ENCODE data around the gene MAP6D1.
"Not testable (repeated sequence)": the region's sequence is repeated elsewhere in the genome, so short reads cannot be mapped to it uniquely, and the experiment has no call there.

Gene MAP6D1

DNA sequence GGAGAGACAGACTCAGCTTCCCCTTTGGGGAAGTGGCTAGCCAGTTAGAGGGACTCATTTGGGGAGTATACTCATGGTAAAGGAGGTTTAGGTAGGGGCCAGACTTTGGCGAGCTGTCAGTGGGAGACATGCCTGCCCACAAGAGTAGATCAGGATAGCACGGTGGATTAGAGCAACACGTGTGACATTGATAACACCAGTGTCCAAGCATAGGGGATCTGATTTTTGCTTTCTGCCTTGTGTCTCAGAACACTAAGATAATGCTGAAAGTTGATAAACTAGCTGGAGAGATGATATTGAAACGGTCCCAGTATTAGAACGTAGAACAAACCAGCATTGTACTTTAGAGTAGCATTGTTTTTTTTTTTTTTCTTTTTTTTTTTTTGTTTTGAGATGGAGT lies 25.9 kb downstream of the MAP6D1 start:
- no peak for DNase-seq (ENCODE audit: low read depth, low spot score)

DNA sequence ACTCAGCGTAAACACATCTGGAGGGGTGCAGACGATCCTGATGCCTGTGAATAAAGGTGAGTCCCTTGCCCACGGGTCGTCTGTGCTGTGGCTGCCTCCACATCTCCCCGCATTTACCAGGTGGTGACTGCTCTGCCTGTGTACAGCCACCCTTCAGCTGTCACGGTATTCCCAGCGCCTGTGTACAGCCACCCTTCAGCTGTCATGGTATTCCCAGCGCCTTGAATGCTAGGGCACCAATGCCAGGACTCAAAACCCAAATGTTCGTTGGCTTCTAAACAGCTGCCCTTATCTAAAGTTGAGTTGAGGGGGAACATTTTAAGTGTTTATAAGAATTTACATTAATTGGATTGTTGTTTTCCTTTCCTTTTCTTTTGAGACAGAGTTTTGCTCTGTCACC lies 27.4 kb downstream of the MAP6D1 start:
- DNase-seq (ENCODE audit: low read depth, low spot score), result no peak

DNA sequence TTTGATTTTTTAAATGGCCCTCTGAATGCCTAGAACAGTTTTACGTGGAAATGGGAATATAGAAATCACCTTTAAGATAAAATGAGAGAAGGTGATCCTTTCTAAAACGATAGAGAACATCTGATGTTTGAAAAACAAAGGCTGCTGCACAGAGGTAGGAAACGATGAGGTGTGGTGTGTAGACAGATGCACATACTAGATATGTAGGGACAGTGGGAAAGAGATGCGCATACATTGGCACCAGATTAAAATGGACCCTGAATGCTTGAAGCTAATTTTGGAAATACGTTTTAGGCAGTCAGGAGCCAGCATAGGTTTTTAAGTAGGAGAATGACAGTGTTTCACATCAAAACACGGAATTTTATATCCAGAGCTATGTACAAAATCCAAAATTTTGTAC lies 29.0 kb downstream of the MAP6D1 start:
- no peak for DNase-seq (ENCODE audit: low read depth, low spot score)

DNA sequence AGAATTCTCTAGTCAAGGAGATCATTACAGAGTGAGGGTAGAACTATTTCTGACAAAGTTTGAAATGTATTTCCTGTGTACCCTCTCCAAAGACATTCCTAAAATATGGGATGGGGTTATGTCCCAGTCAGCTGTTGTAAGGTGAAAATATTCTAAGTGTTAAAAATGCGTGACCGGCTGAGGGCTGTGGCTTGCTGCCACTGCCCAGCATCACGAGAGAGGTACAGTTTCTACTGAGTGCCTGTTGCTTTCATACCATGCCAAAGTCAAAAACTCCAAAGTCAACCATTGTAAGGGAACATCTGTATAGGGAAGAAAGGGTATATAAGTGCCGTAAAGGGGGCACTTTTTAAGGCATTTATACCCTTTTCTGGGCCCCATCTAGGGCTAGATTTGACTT lies 30.9 kb downstream of the MAP6D1 start:
- DNase-seq (ENCODE audit: low read depth, low spot score), result no peak

DNA sequence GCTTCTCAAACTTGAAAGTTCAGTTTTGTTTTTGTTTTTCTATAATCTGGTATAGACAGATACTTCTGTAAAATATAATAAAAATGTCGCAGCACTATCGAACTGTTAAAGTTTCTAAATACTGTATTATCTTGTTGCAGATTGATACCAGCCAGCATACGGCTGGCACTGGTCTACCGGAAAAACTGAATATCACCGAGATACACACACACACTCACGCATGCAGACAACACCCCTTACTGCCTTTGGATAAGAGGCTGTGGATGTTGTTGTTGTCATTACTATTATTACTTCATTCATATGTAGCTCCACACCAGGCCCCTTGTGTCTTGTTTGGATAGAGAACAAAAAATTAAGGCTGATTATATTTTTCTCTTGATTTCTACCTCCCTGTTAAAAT lies 32.4 kb downstream of the MAP6D1 start:
- no peak for DNase-seq (ENCODE audit: low read depth, low spot score)

DNA sequence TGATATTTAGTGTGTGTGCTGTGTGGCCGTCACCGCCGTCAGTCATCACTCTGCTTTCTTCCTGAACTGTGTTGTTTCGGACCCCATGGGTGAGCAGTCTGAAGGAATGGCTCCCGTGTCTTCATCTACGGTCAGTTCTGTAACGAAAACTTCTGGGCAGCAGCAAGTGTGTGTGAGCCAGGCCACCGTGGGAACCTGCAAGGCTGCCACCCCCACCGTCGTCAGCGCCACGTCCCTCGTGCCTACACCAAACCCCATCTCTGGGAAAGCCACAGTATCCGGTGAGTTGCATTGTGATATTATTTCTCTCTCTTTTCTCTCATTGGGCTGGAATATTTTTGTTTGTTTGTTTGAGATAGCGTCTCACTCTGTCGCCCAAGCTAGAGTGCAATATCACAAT lies 34.7 kb downstream of the MAP6D1 start:
- no peak for DNase-seq (ENCODE audit: low read depth, low spot score)

DNA sequence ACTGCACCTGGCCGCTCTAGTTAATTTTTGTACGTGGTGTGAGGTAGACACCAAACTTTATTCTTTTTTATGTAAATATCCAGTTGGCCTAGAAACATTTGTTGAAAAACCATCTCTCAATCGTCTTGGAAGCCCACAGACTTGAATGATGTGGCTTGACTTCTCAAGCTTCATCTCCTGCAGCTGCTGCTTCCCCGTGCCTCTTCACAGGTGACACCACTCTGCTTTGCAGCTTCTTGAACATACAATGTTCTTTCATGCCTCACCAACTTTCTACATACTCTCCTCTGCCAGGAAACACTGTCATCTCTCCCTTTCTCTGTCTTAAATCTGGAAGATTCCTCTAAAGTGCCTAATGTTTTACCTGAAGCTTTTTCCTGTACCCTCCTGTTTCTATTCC lies 35.6 kb downstream of the MAP6D1 start:
- DNase-seq (ENCODE audit: low read depth, low spot score), result no peak

DNA sequence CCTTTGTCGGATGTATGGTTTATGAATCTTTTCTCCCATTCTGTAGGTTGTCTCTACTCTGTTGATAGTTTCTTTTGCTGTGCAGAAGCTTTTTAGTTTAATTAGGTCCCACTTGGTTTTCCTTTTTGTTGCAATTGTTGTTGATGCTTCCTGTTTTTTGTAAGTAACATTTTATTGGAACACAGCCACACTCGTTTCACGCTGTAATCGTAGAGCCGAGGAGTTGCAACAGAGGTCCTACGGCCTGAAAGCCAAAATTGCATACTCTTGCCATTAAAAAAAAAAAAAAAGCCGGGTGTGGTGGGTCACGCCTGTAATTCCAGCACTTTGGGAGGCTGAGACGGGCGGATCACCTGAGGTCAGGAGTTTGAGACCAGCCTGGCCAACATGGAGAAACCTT lies 40.9 kb downstream of the MAP6D1 start:
- not testable (repeated sequence) for DNase-seq (ENCODE audit: low read depth, low spot score)

DNA sequence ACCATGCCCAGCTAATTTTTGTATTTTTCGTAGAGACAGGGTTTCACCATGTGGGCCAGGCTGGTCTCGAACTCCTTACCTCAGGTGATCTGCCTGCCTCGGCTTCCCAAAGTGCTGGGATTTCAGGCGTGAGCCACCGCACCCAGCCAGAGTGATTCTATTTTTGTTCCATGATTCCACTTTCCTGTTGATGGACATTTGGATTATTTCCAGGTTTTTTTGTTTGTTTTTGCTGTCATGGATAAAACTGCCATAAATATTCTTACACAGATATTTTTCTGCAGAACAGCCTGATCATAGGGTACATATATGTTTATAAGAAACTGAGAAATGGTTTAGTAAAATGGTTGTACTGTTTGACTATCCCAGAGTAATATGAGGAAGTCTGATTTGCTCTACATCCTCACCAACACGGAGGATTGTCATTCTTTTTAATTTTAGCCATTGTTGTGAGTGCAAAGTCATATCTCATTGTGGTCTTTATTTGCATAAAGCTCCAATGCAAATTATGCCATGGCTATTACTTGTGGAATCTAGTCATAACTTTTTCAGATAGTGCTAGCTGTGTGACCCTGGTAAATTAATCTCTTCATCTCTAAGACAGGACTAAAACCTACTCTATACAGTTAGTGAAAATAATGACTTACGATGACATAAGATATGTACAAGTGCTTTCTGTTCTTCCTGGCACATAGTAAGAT lies 42.7 kb downstream of the MAP6D1 start:
- no peak for DNase-seq (ENCODE audit: low read depth, low spot score)

DNA sequence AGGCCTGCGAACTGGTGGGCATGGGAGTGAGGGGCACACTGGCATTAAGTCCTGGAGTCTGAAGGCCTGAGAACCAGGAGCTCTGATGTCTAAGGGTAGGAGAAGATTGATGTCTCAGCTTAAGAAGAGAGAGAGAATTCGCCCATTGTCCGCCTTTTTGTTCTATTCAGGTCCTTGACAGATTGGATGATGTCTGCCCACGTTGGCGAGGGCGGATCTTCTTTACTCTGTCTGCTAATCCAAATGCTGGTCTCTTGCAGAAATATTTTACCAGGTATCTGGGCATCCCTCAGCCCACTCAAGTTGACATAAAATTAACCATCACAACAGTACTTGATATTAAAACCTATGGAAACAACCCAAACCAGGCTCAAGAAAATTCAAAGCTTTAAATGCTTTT lies 44.1 kb downstream of the MAP6D1 start:
- DNase-seq (ENCODE audit: low read depth, low spot score), result no peak

DNA sequence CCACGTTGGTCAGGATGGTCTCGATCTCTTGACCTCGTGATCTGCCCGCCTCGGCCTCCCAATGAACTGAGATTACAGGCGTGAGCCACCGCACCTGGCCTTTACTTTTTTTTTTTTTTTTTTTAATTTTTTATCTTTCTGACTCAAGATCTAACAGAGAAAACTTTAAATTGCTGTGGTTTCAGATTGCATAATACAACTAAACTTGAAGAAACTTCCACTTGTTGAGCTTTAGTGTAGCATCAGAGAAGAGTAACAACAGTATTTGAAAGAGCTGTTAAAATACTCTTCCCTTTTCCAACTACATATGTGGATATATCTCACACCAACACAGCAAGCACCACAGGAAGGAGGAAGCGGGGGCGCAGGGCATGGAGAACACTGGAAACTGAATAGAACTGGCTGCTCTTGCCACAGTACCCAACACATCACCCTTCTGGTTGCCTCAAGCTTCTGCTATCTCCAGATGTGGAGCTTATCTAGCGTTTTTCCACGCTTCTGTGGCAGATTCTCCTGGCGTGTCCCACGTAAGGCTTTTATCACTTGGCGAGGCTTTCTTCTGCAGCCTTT lies 45.4 kb downstream of the MAP6D1 start:
- no peak for DNase-seq (ENCODE audit: low read depth, low spot score)

DNA sequence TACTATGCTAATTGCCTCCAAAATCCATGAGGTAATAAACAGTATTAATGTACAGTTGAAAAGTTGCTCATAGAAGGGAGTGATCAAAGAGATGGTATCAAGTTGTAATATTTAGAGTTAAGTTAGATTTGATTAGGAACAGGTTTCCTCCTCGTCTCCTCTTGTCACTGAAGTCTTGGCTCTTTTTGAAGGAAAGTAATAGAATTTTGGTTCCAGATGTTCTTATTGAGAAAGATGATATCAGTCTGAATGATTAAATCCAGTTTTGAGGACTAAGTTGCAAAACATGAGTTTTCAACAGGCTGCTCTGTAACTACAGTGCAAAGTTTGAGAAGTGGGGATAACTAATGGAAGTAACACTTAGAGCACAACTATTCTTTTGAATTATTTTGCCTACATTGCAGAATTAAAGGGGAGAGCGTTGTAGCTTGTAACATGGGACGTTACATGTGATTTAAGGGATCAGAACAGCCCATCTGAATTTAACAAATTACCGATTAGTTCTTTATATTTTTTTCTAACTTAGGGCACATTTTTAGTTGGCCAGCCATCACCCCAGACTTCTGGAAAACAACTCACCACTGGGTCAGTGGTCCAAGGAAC lies 48.3 kb downstream of the MAP6D1 start:
- no peak for DNase-seq (ENCODE audit: low read depth, low spot score)

DNA sequence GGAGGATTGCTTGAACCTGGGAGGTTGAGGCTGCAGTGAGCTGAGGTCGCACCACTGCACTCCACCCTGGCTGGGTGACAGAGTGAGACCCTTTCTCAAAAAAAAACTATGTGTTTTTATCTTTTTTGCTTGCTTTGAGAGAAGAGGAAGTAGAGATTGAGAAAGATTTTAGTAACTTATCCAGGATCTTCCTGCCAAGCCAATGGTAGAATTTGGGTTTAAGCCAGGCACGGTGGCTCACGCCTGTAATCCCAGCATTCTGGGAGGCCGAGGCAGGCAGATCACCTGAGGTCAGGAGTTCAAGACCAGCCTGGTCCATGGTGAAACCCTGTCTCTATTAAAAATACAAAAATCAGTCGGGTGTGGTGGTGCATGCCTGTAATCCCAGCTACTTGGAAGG lies 48.9 kb downstream of the MAP6D1 start:
- DNase-seq (ENCODE audit: low read depth, low spot score), result not testable (repeated sequence)

DNA sequence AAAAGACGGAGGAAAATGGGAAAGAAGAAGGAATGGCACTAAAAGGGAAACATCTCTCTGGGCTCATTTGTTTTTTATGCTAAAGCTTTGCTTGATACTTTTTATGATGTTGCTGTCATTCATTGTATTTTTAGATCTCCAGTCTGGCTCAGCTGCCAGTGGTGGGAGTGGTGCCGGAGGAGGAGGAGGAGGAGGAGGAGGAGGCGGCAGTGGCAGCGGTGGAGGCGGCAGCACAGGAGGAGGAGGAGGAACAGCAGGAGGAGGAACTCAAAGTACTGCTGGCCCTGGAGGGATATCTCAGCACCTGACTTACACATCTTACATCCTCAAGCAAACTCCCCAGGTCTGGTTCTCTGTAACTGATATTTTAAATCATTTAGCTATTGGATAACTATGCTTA lies 49.6 kb downstream of the MAP6D1 start:
- DNase-seq (ENCODE audit: low read depth, low spot score), result no peak

DNA sequence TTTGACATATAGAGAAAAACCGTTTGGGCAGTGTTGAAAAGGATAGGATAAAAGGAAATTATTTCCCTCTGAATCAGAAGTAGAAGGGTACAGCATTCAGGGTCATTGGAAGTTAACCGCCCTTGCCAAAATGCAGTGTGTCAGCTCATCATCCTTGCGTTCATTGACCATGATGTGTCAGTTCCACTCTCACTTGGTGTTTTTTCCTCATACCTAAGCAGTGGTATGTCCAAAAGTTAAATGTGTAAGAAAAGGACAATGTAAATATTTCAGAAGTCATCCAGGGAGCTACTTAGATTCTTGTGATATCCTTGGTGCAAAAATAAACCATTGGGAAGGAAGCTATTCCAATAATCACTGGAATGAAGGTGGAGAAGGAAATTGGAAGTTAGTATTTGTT lies 50.7 kb downstream of the MAP6D1 start:
- DNase-seq (ENCODE audit: low read depth, low spot score), result no peak

DNA sequence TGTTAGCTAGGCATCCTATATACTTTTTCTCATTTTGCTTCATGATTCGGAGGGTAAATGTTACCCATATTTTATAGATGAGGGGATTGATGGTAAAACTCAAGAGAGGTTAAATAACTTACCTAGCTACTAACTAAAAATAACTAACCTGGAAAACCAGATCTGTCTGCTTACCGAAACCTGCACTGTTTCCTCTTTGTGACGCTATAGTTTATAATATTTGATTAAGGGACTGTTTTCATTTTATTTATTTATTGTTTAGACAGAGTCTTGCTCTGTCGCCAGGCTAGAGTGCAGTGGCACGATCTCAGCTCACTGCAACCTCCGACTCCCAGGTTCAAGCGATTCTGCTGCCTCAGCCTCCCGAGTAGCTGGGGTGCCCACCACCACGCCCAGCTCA lies 55.9 kb downstream of the MAP6D1 start:
- no peak for DNase-seq (ENCODE audit: low read depth, low spot score)

DNA sequence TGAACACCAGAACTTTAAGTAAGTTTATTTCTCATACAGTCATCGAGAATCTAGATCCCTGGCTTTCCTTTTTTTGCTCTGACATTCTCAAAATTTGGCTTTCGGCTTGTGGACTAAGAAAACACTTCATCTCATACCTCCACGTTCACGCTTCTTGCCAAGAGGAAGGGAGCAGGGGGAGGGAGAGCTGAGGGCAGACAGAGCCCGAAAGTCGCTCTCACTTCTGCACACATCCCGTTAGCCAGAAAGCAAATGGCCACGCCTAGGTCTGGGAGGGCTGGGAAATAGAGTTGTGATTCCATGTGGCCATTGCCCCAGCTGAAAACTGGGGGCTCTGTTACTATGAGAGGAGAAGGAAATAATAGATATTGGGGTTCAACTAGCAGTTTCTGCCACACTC lies 57.3 kb downstream of the MAP6D1 start:
- no peak for DNase-seq (ENCODE audit: low read depth, low spot score)

DNA sequence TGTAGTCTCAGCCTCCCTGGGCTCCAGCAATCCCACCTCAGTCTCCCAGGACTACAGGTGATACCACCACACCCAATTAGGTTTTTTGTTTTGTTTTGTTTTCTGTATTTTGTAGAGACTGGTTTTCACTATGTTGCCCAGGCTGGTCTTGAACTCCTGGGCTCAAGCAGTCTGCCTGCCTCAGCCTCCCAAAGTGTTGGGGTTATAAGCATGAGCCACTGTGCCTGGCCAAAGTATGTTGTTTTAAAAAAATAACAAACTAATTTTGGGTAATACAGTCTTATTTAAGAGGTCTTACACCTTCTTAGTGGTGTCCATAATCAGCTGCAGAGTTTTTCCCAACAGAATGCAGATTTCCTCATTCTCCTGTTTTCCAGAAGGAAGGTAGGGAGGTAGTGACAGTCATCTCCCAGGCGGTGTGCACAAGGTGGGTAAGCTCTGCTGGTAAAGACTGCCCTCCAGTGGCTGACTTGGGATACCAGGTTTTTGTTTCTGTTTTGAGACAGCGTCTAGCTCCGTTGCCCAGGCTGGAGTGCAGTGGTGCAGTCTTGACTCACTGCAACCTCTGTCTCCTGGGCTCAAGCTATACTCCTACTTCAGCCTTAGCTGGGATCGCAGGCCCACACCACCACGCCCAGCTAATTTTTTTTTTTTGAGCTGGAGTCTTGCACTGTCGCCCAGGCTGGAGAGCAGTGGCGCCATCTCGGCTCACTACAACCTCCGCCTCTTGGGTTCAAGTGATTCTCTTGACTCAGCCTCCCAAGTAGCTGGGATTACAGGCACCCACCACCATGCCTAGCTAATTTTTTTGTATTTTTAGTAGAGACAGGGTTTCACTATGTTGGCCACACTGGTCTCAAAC lies 58.4 kb downstream of the MAP6D1 start:
- peak; percentile 42 for DNase-seq (ENCODE audit: low read depth, low spot score)

DNA sequence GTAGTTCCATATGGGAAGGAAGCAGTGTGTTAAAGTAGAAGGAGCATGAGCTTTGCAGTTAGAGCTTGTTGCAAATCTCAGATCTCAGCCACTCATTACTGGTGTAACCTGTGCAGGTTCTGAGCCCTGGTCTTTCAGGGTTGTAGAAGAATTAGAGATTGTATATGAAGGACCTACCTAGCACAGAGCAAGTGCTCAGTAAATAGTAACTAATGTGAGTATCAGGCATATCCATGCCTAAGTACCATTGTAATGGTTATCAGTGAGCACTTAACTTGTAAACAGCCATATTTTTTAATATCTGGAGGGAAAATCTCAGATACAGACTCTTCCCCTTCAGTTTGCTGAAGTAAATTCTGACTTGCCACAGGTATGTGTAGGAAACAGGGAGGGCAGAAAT lies 59.3 kb downstream of the MAP6D1 start:
- DNase-seq (ENCODE audit: low read depth, low spot score), result no peak
